HFF-Myc (cell line): ENCODE data around the gene IFITM5.

ENCODE experiments used
- DNase-seq: peaks from one replicate; pipeline ENCODE4 v3.0.0-alpha.2; 2011; ENCODE audit warnings: low read depth; ENCODE audit errors: extremely low read depth
- H3K4me3 ChIP-seq: replicated peaks from 2 replicates; pipeline ENCODE4 v1.5.1; 2011; ENCODE audit warnings: low read depth, mild to moderate bottlenecking, control low read depth, low read length
- CTCF ChIP-seq: IDR thresholded peaks from 2 replicates; pipeline ENCODE4 v1.5.1; 2012; ENCODE audit warnings: mild to moderate bottlenecking, low read depth, low read length, control low read depth; ENCODE audit errors: missing control alignments

Gene IFITM5

GRCh38 chr11:279040-279965 is 20.0 kb downstream of the IFITM5 start:
- TF ChIP-seq CTCF, result no peak
- H3K4me3 ChIP-seq, result no peak overlapping the region
- DNase-seq, result no peak

GRCh38 chr11:278001-278951 is 21.1 kb downstream of the IFITM5 start, which contains the start of gene NLRP6:
NLRP6 (plus strand) TSS chr11:278407; CDS start chr11:278570, 163 bp downstream.
- no peak within 1 kb of the TSS for H3K4me3 ChIP-seq
- no peak for DNase-seq
- no peak for TF ChIP-seq CTCF

GRCh38 chr11:276219-276618 is 23.1 kb downstream of the IFITM5 start:
- no peak overlapping the region for H3K4me3 ChIP-seq
- no peak for TF ChIP-seq CTCF
- DNase-seq, result no peak

GRCh38 chr11:272931-273198 is 26.5 kb downstream of the IFITM5 start:
- no peak for TF ChIP-seq CTCF
- DNase-seq, result no peak
- no peak overlapping the region for H3K4me3 ChIP-seq

- no peak for TF ChIP-seq CTCF
- H3K4me3 ChIP-seq, result no peak overlapping the region
- no peak for DNase-seq
Measured at GRCh38 chr11:272195-272930, 27.0 kb downstream of the IFITM5 start.

GRCh38 chr11:271319-271715 is 28.0 kb downstream of the IFITM5 start:
- H3K4me3 ChIP-seq, result no peak overlapping the region
- DNase-seq, result no peak
- no peak for TF ChIP-seq CTCF
